HEK293 (cell line): ENCODE measurements around the gene MEX3A.

Source experiments
- BCL11B ChIP-seq: fragments of 450-650 bp; formaldehyde crosslinking; IDR thresholded peaks from 2 replicates; pipeline ENCODE4 v1.5.1; 2016; ENCODE audit warnings: low read depth, missing biosample characterization, missing genetic modification characterization
- CTCF ChIP-seq: fragments of 450-650 bp; formaldehyde crosslinking; IDR thresholded peaks from 2 replicates; pipeline ENCODE4 v1.5.1; 2016; ENCODE audit warnings: missing biosample characterization, missing genetic modification characterization
- GLIS2 ChIP-seq: fragments of 450-650 bp; formaldehyde crosslinking; IDR thresholded peaks from 2 replicates; pipeline ENCODE4 v1.5.1; 2016; ENCODE audit warnings: missing biosample characterization, missing genetic modification characterization
- HIC1 ChIP-seq: fragments of 450-650 bp; formaldehyde crosslinking; IDR thresholded peaks from 2 replicates; pipeline ENCODE4 v1.5.1; 2016; ENCODE audit warnings: missing biosample characterization, missing genetic modification characterization
- HOXA7 ChIP-seq: sonication (generic); formaldehyde crosslinking; IDR thresholded peaks from 2 replicates; pipeline ENCODE4 v1.8.1; 2022; ENCODE audit warnings: missing genetic modification reagents, borderline replicate concordance
- HOXD13 ChIP-seq: sonication (generic); formaldehyde crosslinking; IDR thresholded peaks from 2 replicates; pipeline ENCODE4 v1.8.0; 2022; ENCODE audit warnings: missing genetic modification reagents, borderline replicate concordance
- IKZF3 ChIP-seq: fragments of 450-650 bp; IDR thresholded peaks from 2 replicates; pipeline ENCODE4 v1.5.0; 2018; ENCODE audit warnings: missing biosample characterization, mild to moderate bottlenecking, missing genetic modification characterization, moderate library complexity
- OSR2 ChIP-seq: fragments of 450-650 bp; formaldehyde crosslinking; IDR thresholded peaks from 2 replicates; pipeline ENCODE4 v1.5.1; 2016; ENCODE audit warnings: missing biosample characterization, missing genetic modification characterization
- SCRT2 ChIP-seq: fragments of 450-650 bp; formaldehyde crosslinking; IDR thresholded peaks from 2 replicates; pipeline ENCODE4 v1.5.1; 2016; ENCODE audit warnings: missing biosample characterization, missing genetic modification characterization
- SP7 ChIP-seq: fragments of 450-650 bp; formaldehyde crosslinking; IDR thresholded peaks from 2 replicates; pipeline ENCODE4 v1.5.1; 2016; ENCODE audit warnings: missing biosample characterization, missing genetic modification characterization
- ZBTB17 ChIP-seq: fragments of 450-650 bp; formaldehyde crosslinking; IDR thresholded peaks from 2 replicates; pipeline ENCODE4 v1.5.1; 2016; ENCODE audit warnings: missing biosample characterization, missing genetic modification characterization
- ZBTB21 ChIP-seq: fragments of 450-650 bp; formaldehyde crosslinking; IDR thresholded peaks from 2 replicates; pipeline ENCODE4 v1.5.1; 2017; ENCODE audit warnings: missing biosample characterization, missing genetic modification characterization
- ZIC2 ChIP-seq: fragments of 450-650 bp; formaldehyde crosslinking; IDR thresholded peaks from 2 replicates; pipeline ENCODE4 v1.5.1; 2016; ENCODE audit warnings: missing biosample characterization, missing genetic modification characterization
- ZNF140 ChIP-seq: fragments of 450-650 bp; formaldehyde crosslinking; IDR thresholded peaks from 2 replicates; pipeline ENCODE4 v1.5.1; 2016; ENCODE audit warnings: missing biosample characterization, missing genetic modification characterization
- ZNF2 ChIP-seq: fragments of 450-650 bp; formaldehyde crosslinking; IDR thresholded peaks from 2 replicates; pipeline ENCODE4 v1.5.1; 2016; ENCODE audit warnings: missing biosample characterization, missing genetic modification characterization
- ZNF23 ChIP-seq: fragments of 450-650 bp; formaldehyde crosslinking; IDR thresholded peaks from 2 replicates; pipeline ENCODE4 v1.5.1; 2016; ENCODE audit warnings: missing biosample characterization, missing genetic modification characterization, borderline replicate concordance
- ZNF324 ChIP-seq: fragments of 450-650 bp; formaldehyde crosslinking; IDR thresholded peaks from 2 replicates; pipeline ENCODE4 v1.5.1; 2016; ENCODE audit warnings: missing biosample characterization, missing genetic modification characterization
- ZNF335 ChIP-seq: fragments of 450-650 bp; formaldehyde crosslinking; conservative IDR thresholded peaks from 2 replicates; pipeline ENCODE4 v1.5.1; 2016; ENCODE audit warnings: missing biosample characterization, missing genetic modification characterization
- ZNF362 ChIP-seq: fragments of 450-650 bp; formaldehyde crosslinking; IDR thresholded peaks from 2 replicates; pipeline ENCODE4 v1.5.1; 2016; ENCODE audit warnings: missing biosample characterization, missing genetic modification characterization
- ZNF37A ChIP-seq: fragments of 450-650 bp; IDR thresholded peaks from 2 replicates; pipeline ENCODE4 v1.5.1; 2018; ENCODE audit warnings: missing biosample characterization, missing genetic modification characterization
- ZNF449 ChIP-seq: fragments of 450-650 bp; formaldehyde crosslinking; IDR thresholded peaks from 2 replicates; pipeline ENCODE4 v1.5.1; 2017; ENCODE audit warnings: missing biosample characterization, mild to moderate bottlenecking, missing genetic modification characterization, moderate library complexity
- ZNF529 ChIP-seq: fragments of 450-650 bp; formaldehyde crosslinking; IDR thresholded peaks from 2 replicates; pipeline ENCODE4 v1.5.1; 2017; ENCODE audit warnings: missing genetic modification characterization, missing biosample characterization; ENCODE audit not compliant: insufficient replicate concordance
- ZNF549 ChIP-seq: fragments of 450-650 bp; IDR thresholded peaks from 2 replicates; pipeline ENCODE4 v1.5.1; 2018; ENCODE audit warnings: missing biosample characterization, missing genetic modification characterization, mild to moderate bottlenecking, inconsistent platforms, moderate library complexity
- ZXDB ChIP-seq: fragments of 450-650 bp; formaldehyde crosslinking; IDR thresholded peaks from 2 replicates; pipeline ENCODE4 v1.5.1; 2016; ENCODE audit warnings: missing biosample characterization, missing genetic modification characterization
- TF ChIP-seq, protein P1 (sequence below): fragments of 450-650 bp; formaldehyde crosslinking; IDR thresholded peaks from 2 replicates; pipeline ENCODE4 v1.5.1; 2016; ENCODE audit warnings: missing biosample characterization, missing genetic modification characterization
- TF ChIP-seq, protein P2 (sequence below): fragments of 450-650 bp; formaldehyde crosslinking; IDR thresholded peaks from 2 replicates; pipeline ENCODE4 v1.5.1; 2016; ENCODE audit warnings: missing biosample characterization, missing genetic modification characterization, low read depth
- TF ChIP-seq, protein P3 (sequence below): fragments of 450-650 bp; formaldehyde crosslinking; IDR thresholded peaks from 2 replicates; pipeline ENCODE4 v1.5.1; 2016; ENCODE audit warnings: missing biosample characterization, missing genetic modification characterization

Gene MEX3A

GRCh38 chr1:156123356-156124196 lies 41.3 kb upstream of the MEX3A start (continued):
- TF ChIP-seq ZNF335 (tag by site-specific recombination) (peak; percentile 41; the same call in 1 of the 2 replicates), IKZF3 (peak; percentile 71), ZNF549 (tag by site-specific recombination) (no peak), ZNF324 (tag by site-specific recombination) (peak; percentile 46; the same call in 1 of the 2 replicates), CTCF (peak; percentile 64; the same call in 1 of the 2 replicates), OSR2 (tag by site-specific recombination) (peak; percentile 76), GLIS2 (tag by site-specific recombination) (peak; percentile 75), ZNF37A (tag by site-specific recombination) (no peak), ZBTB17 (peak; percentile 76), ZNF529 (no peak), HOXA7 (CRISPR knock-in tag) (no peak), ZIC2 (tag by site-specific recombination) (peak; percentile 96), HIC1 (tag by site-specific recombination) (peak; percentile 97), ZNF140 (tag by site-specific recombination) (no peak), ZBTB21 (0 out of 2 replicates have a peak, but pooled peaks have one; percentile 41), ZNF449 (tag by site-specific recombination) (peak; percentile 72; the same call in 1 of the 2 replicates), ZNF362 (tag by site-specific recombination) (no peak), BCL11B (tag by site-specific recombination) (peak; percentile 77; the same call in 1 of the 2 replicates), SP7 (peak; percentile 79), ZNF23 (no peak), ZNF2 (tag by site-specific recombination) (0 out of 2 replicates have a peak, but pooled peaks have one; percentile 61), HOXD13 (CRISPR knock-in tag) (no peak), ZXDB (tag by site-specific recombination) (peak; percentile 57; the same call in 1 of the 2 replicates), SCRT2 (tag by site-specific recombination) (peak; percentile 99)
- TF ChIP-seq, protein P1, sequence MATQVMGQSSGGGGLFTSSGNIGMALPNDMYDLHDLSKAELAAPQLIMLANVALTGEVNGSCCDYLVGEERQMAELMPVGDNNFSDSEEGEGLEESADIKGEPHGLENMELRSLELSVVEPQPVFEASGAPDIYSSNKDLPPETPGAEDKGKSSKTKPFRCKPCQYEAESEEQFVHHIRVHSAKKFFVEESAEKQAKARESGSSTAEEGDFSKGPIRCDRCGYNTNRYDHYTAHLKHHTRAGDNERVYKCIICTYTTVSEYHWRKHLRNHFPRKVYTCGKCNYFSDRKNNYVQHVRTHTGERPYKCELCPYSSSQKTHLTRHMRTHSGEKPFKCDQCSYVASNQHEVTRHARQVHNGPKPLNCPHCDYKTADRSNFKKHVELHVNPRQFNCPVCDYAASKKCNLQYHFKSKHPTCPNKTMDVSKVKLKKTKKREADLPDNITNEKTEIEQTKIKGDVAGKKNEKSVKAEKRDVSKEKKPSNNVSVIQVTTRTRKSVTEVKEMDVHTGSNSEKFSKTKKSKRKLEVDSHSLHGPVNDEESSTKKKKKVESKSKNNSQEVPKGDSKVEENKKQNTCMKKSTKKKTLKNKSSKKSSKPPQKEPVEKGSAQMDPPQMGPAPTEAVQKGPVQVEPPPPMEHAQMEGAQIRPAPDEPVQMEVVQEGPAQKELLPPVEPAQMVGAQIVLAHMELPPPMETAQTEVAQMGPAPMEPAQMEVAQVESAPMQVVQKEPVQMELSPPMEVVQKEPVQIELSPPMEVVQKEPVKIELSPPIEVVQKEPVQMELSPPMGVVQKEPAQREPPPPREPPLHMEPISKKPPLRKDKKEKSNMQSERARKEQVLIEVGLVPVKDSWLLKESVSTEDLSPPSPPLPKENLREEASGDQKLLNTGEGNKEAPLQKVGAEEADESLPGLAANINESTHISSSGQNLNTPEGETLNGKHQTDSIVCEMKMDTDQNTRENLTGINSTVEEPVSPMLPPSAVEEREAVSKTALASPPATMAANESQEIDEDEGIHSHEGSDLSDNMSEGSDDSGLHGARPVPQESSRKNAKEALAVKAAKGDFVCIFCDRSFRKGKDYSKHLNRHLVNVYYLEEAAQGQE (tag by site-specific recombination) = no peak
- TF ChIP-seq, protein P2, sequence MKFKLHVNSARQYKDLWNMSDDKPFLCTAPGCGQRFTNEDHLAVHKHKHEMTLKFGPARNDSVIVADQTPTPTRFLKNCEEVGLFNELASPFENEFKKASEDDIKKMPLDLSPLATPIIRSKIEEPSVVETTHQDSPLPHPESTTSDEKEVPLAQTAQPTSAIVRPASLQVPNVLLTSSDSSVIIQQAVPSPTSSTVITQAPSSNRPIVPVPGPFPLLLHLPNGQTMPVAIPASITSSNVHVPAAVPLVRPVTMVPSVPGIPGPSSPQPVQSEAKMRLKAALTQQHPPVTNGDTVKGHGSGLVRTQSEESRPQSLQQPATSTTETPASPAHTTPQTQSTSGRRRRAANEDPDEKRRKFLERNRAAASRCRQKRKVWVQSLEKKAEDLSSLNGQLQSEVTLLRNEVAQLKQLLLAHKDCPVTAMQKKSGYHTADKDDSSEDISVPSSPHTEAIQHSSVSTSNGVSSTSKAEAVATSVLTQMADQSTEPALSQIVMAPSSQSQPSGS (tag by site-specific recombination) = no peak
- TF ChIP-seq, protein P3, sequence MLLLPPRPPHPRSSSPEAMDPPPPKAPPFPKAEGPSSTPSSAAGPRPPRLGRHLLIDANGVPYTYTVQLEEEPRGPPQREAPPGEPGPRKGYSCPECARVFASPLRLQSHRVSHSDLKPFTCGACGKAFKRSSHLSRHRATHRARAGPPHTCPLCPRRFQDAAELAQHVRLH = no peak
